COR-L47 (cell line): Measurements from ENCODE around the gene YOD1.

ENCODE experiments used
- DNase-seq: peaks from one replicate; lab custom pipeline; 2025; lab: John Stamatoyannopoulos, UW

YOD1 gene

GRCh38 chr1:207072233-207072632 is 21.2 kb upstream of the YOD1 start:
- no peak for DNase-seq

GRCh38 chr1:207071426-207071825 is 20.4 kb upstream of the YOD1 start:
- no peak for DNase-seq

- DNase-seq: no peak
Measured at GRCh38 chr1:207070811-207071210, 19.8 kb upstream of the YOD1 start.

- no peak for DNase-seq
Measured at GRCh38 chr1:207069858-207070506, 19.0 kb upstream of the YOD1 start.

- no peak for DNase-seq
Measured at GRCh38 chr1:207069061-207069460, 18.1 kb upstream of the YOD1 start.

GRCh38 chr1:207067665-207068064 is 16.7 kb upstream of the YOD1 start:
- no peak for DNase-seq

GRCh38 chr1:207067185-207067584 is 16.2 kb upstream of the YOD1 start:
- DNase-seq: no peak

- no peak for DNase-seq
Measured at GRCh38 chr1:207064561-207064960, 13.6 kb upstream of the YOD1 start.

- no peak for DNase-seq
Measured at GRCh38 chr1:207063014-207063413, 12.0 kb upstream of the YOD1 start.

GRCh38 chr1:207062058-207062457 is 11.1 kb upstream of the YOD1 start:
- no peak for DNase-seq

- DNase-seq: no peak
Measured at GRCh38 chr1:207060596-207060995, 9.6 kb upstream of the YOD1 start.

GRCh38 chr1:207059881-207060280 is 8.9 kb upstream of the YOD1 start:
- no peak for DNase-seq

GRCh38 chr1:207058878-207059867 is 8.2 kb upstream of the YOD1 start:
- no peak for DNase-seq

GRCh38 chr1:207058252-207058651 is 7.2 kb upstream of the YOD1 start:
- DNase-seq: no peak

GRCh38 chr1:207056673-207057072 is 5.7 kb upstream of the YOD1 start:
- DNase-seq: no peak

GRCh38 chr1:207055386-207056001 is 4.5 kb upstream of the YOD1 start:
- DNase-seq: no peak

GRCh38 chr1:207054491-207054890 is 3.5 kb upstream of the YOD1 start:
- no peak for DNase-seq

GRCh38 chr1:207052911-207053769 is 2.1 kb upstream of the YOD1 start, which contains the start of gene PFKFB2:
Gene PFKFB2, plus strand, starts transcription at chr1:207053275. Its CDS starts 1,443 bp downstream, at chr1:207054718.
- DNase-seq: peak; percentile 100

- peak; percentile 89 for DNase-seq
Measured at GRCh38 chr1:207050480-207051190, 373 bp downstream of the YOD1 start.

- DNase-seq: peak; percentile 8
Measured at GRCh38 chr1:207049974-207050391, 1.0 kb downstream of the YOD1 start.

GRCh38 chr1:207049514-207049913 is 1.5 kb downstream of the YOD1 start:
- DNase-seq: no peak
